AML-193 (cell line): ENCODE data around the gene DENND2C.

ENCODE experiments used
- DNase-seq, 2 experiments: peaks; one replicate each; lab custom pipeline; 2025; lab: John Stamatoyannopoulos, UW

Gene DENND2C

DNA sequence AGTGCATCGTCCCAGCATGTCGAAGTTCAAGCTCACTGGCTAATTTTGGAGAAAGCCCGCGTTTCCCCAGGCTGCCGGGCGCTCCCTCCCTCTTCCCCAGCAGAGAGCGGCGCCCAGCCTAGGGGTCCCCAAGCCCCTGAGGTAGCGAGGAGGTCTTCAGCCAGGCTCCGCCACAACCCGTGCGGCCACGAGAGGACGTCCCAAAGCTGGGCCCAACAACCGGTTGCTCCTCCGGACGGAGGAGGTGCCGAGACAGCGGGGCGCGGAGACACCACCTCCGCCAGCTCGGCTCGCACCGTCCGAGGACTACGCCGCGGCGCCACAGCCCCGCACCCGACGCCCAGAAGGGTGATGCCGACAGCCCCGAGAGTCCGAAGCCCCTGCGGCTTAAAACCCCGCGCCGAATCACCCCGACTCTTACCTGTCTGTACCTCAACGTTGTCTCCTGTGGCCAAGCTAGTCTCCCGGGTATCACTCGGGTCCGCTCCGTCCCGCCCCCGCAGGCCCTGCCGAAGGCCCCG is at the start of gene DENND2C:
Gene DENND2C, minus strand, starts transcription at position 488 of the 521 bp plus-strand sequence. CDS start 44,065 bp downstream, outside the sequence.
- no peak for DNase-seq

- DNase-seq, result no peak
Observed at GRCh38 chr1:114719424-114719787, 49.6 kb upstream of the DENND2C start.

GRCh38 chr1:114718661-114719423 is 49.0 kb upstream of the DENND2C start:
- no peak for DNase-seq

GRCh38 chr1:114716304-114717170 is 46.7 kb upstream of the DENND2C start, which contains the start of gene NRAS:
Gene NRAS (minus strand): TSS chr1:114716771. CDS start chr1:114716160, 611 bp downstream.
- peak; percentile 69 to 71 for DNase-seq

DNA sequence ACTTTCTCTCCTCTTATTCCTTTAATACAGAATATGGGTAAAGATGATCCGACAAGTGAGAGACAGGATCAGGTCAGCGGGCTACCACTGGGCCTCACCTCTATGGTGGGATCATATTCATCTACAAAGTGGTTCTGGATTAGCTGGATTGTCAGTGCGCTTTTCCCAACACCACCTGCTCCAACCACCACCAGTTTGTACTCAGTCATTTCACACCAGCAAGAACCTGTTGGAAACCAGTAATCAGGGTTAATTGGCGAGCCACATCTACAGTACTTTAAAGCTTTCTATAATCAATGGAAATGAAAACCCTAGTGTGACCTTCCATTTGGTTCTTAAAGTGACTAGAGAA is 46.1 kb upstream of the DENND2C start:
- no peak for DNase-seq

DNA sequence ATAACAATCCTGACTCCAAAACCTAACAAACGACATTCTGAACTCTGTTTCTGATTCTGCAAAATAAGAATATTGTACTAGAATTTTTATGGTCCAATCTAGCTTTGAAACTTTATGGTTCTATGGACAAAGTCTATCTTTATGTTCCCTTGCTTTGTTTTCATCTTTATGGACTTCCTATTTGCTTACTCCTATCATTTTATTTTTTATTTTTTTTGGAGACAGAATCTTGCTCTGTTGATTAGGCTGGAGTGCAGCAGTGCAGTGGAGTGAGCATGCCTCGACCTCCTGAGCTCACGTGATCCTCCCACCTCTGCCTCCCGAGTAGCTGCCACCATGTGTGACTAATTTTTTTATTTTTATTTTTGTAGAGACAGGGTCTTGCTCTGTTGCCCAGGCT is 43.1 kb upstream of the DENND2C start:
- no peak for DNase-seq

- no peak for DNase-seq
Observed at GRCh38 chr1:114710360-114710759, 40.5 kb upstream of the DENND2C start.

- DNase-seq, result no peak
Observed at GRCh38 chr1:114707604-114708003, 37.8 kb upstream of the DENND2C start.

DNA sequence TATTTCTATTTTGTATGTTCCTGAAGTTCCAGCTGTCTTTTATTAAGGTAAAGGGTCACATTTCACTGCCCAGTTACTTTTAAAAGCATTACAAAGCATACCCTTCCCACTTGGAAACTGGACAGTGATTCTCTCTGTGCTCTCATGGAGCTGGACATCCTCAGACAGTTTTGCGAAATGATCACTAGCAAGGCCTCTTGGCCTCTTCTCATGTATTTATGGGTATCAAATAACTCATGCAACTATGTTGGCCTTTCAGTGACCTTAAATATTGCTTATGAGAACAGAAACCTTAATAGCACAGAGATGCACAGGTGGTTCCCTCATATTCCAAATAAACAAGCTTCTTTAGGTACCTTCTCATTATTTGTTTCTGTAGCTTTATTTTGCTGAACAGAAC is 33.4 kb upstream of the DENND2C start:
- no peak for DNase-seq

GRCh38 chr1:114702737-114703136 is 32.9 kb upstream of the DENND2C start:
- no peak for DNase-seq

DNA sequence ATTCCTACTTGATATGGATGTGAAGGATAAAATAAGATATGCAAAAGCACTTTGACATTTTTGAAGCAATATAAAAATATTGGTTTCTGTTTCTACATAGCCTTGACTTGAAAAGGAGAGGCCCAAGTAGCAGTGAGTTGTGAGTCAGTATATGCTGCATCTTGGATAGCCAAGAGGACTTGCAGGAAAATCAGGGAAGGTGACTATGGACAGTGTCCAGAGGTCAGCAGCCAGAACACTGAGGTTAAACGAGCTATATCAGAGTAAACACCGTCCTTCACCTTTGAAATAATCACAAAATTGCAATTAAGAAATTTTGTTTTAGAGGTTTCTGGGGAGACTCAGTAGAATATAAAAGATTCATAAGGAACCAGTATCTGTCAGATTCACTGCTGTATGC is 32.1 kb upstream of the DENND2C start:
- no peak for DNase-seq

GRCh38 chr1:114700036-114700600 is 30.3 kb upstream of the DENND2C start:
- no peak for DNase-seq

DNA sequence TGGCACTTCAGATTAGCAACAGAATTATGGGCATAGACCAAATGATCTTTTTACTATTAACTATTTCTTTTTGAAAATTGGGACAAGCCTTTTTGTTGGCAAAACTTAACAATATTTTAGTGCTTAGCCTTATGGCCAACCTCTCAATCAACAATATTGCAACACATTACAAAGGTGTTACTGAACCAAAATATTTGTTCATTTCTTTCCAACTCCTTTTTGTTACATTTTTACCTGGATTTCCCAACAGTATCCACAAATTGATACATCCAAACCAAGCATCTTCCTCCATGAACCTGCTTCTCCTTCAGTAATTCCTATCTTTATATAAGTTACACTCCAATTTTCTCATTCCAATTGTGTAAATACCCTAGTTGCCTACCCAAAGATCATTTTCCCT is 27.0 kb upstream of the DENND2C start:
- DNase-seq, result no peak

- DNase-seq, result no peak
Observed at GRCh38 chr1:114695430-114696058, 25.7 kb upstream of the DENND2C start, which contains the start of gene AMPD1. Gene AMPD1 (minus strand): TSS chr1:114695546. CDS start chr1:114695471, 75 bp downstream.

GRCh38 chr1:114694540-114695310 is 24.9 kb upstream of the DENND2C start:
- no peak for DNase-seq

DNA sequence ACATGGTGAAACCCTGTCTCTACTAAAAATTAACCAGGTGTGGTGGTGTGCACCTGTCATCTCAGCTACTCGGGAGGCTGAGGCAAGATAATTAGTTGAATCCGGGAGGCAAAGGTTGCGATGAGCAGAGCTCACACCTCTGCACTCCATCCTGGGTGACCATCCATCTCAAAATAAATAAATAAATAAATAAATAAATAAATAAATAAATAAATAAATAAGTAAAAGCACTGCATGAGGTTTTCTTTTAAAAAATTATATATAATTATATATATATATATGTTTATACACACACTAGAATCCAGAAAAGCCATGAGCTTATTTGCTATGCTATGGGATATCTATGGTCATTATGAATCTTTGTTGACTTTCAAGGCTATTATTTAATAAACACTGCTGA is 23.1 kb upstream of the DENND2C start:
- no peak for DNase-seq

GRCh38 chr1:114691061-114691460 is 21.2 kb upstream of the DENND2C start:
- DNase-seq, result no peak

- no peak for DNase-seq
Observed at GRCh38 chr1:114690148-114690547, 20.3 kb upstream of the DENND2C start.

DNA sequence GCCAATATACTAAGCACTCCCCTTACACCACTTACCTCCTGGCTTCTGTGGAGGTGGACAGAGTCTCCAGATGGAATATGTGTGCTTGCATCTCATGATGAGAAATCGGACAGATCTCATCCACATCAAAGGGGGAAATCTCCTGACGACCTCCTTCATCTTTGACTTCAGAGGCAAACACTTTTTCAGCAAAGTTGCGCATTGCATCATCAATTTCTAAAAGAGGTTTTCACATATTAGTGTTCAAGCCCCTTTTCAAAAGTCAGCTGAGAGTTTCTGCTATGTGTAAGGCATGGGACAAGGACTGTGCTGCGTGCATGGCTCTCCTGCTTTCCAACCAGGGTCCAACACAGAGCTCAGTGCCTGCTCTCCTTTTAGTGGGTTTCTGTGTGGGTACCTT is 18.7 kb upstream of the DENND2C start:
- no peak for DNase-seq

GRCh38 chr1:114685851-114686250 is 16.0 kb upstream of the DENND2C start:
- no peak for DNase-seq

- DNase-seq, result no peak
Observed at GRCh38 chr1:114677691-114678090, 7.8 kb upstream of the DENND2C start.
